Upper lobe of left lung (tissue), 6 donors: ENCODE results near the gene ADAM30. TPM values are rescaled to one million over a fixed set of nuclear protein-coding genes. Genes with fewer than 3 reads are reported as not detected.

Source experiments
- ATAC-seq, 2 donors: fragments of 200-7000 bp; cut with Tn5 transposase; one replicate each; pipeline ENCODE4 v1.9.1; 2022; ENCODE audit warnings: mild to moderate bottlenecking in 2 of 2, moderate library complexity in 2 of 2; ENCODE audit not compliant: low FRiP score in 2 of 2
- DNase-seq, 2 donors: peaks; one replicate each; pipeline ENCODE4 v3.0.0-alpha.2; 2019 to 2020
- H3K27ac ChIP-seq, 4 donors: fragments of 200-600 bp; sonication (generic); one replicate each; pipeline ENCODE4 v1.5.1; 2016 to 2019
- H3K27me3 ChIP-seq, 4 donors: fragments of 200-600 bp; sonication (generic); one replicate each; pipeline ENCODE4 v1.5.1; 2017 to 2019
- H3K36me3 ChIP-seq, 4 donors: fragments of 200-600 bp; sonication (generic); one replicate each; pipeline ENCODE4 v1.5.1; 2016 to 2019
- H3K4me1 ChIP-seq, 4 donors: fragments of 200-600 bp; sonication (generic); one replicate each; pipeline ENCODE4 v1.5.1; 2018 to 2019
- H3K4me3 ChIP-seq, 4 donors: fragments of 200-600 bp; sonication (generic); one replicate each; pipeline ENCODE4 v1.5.1; 2017 to 2019; ENCODE audit warnings: mild to moderate bottlenecking in 2 of 4, moderate library complexity in 1 of 4
- H3K9me3 ChIP-seq, 4 donors: fragments of 200-600 bp; sonication (generic); one replicate each; pipeline ENCODE4 v1.5.1; 2018 to 2019
- CTCF ChIP-seq, 6 experiments: fragments of 450-650 bp in 4 of 6; fragments of 200-600 bp in 2 of 6; sonication (generic) in 2 of 6; IDR thresholded peaks; one replicate each; pipeline ENCODE4 v1.5.1; 2016 to 2019; ENCODE audit warnings: antibody characterized with exemption in 6 of 6
- EP300 ChIP-seq, 4 donors: sonication (generic); formaldehyde crosslinking; IDR thresholded peaks; one replicate each; pipeline ENCODE4 v1.5.1; 2017; ENCODE audit warnings: antibody characterized with exemption in 4 of 4, control low read depth in 2 of 4
- POLR2A ChIP-seq, 4 donors: fragments of 450-650 bp; IDR thresholded peaks; one replicate each; pipeline ENCODE4 v1.5.1; 2016 to 2017; ENCODE audit warnings: antibody characterized with exemption in 4 of 4, mild to moderate bottlenecking in 2 of 4
- POLR2AphosphoS5 ChIP-seq, 2 donors: sonication (generic); formaldehyde crosslinking; IDR thresholded peaks; one replicate each; pipeline ENCODE4 v1.5.1; 2017; ENCODE audit warnings: antibody characterized with exemption in 2 of 2
- WGBS, 2 donors: methylation state at CpG; one replicate each; pipeline ENCODE4 v1.1.5; 2017 to 2018; 5-methylcytosine and 5-hydroxymethylcytosine counted together
- total RNA-seq, 6 donors: library from RNA; depleted of rRNA in 4 of 6; stranded (reverse); fragments of >200 nt in 4 of 6; gene quantifications; one replicate each; pipeline versions ENCODE4 v1.1.0 to v1.2.1, GENCODE V29; 2016 to 2021
- donor health status: DM: no; HTN: no; CAD: no; lungs with moderate emphysema.
- donor health status: DM: no; HTN: yes; CAD: no; lungs with severe emphysema.

ADAM30 gene
- total RNA-seq, result not detected

- H3K4me1 ChIP-seq, result no peaks in the 10 kb centered on the region
- no peaks in the 10 kb centered on the region for H3K27me3 ChIP-seq
- ATAC-seq (no peak), DNase-seq (peak in 1 of 2 donors; percentile 61)
- H3K36me3 ChIP-seq, result no peaks in the 10 kb centered on the region
- H3K27ac ChIP-seq, result no peak within 1 kb of the TSS
- TF ChIP-seq POLR2AphosphoS5 (IDR thresholded peaks at IDR 0.05), result no peak
- no peak for TF ChIP-seq CTCF (IDR thresholded peaks at IDR 0.05)
- TF ChIP-seq POLR2A (IDR thresholded peaks at IDR 0.05), result no peak
- TF ChIP-seq EP300 (IDR thresholded peaks at IDR 0.05), result no peak
- WGBS, 2 donors, result 55 to 61% methylated on average over 20 to 24 of the region's 24 CpGs
- H3K9me3 ChIP-seq, result no peaks in the 10 kb centered on the region
- H3K4me3 ChIP-seq, result no peak within 1 kb of the TSS
These were observed at the start of gene ADAM30 for GRCh38 chr1:119896303-119896702. TSS of gene ADAM30 (minus strand) at chr1:119896515. CDS start at chr1:119896336, 179 bp downstream.

GRCh38 chr1:119943216-119943615, 46.9 kb upstream of the ADAM30 start:
- Histone ChIP-seq H3K9me3 (no peaks in the 10 kb centered on the region), H3K27me3 (no peaks in the 10 kb centered on the region), H3K36me3 (peaks cover 12 to 40% (median 17%) of the 10 kb centered on the region in 4 donors), H3K4me3 (no peak overlapping the region), H3K27ac (no peak overlapping the region), H3K4me1 (no peaks in the 10 kb centered on the region)
- no peak for DNase-seq
- ATAC-seq, result no peak
- WGBS, 2 donors, result 75 to 88% methylated on average over 2 of the region's 2 CpGs
- no peak for TF ChIP-seq CTCF (IDR thresholded peaks at IDR 0.05)
- TF ChIP-seq POLR2AphosphoS5 (IDR thresholded peaks at IDR 0.05), result no peak
- no peak for TF ChIP-seq POLR2A (IDR thresholded peaks at IDR 0.05)
- no peak for TF ChIP-seq EP300 (IDR thresholded peaks at IDR 0.05)

GRCh38 chr1:119941392-119941791, 45.1 kb upstream of the ADAM30 start:
- DNase-seq (no peak), ATAC-seq (no peak)
- Histone ChIP-seq H3K27me3 (no peaks in the 10 kb centered on the region), H3K4me3 (no peak overlapping the region), H3K36me3 (peaks cover 22 to 52% (median 27%) of the 10 kb centered on the region in 4 donors), H3K9me3 (no peaks in the 10 kb centered on the region), H3K27ac (no peak overlapping the region), H3K4me1 (no peaks in the 10 kb centered on the region)
- no peak for TF ChIP-seq POLR2A (IDR thresholded peaks at IDR 0.05)
- no peak for TF ChIP-seq CTCF (IDR thresholded peaks at IDR 0.05)
- no peak for TF ChIP-seq POLR2AphosphoS5 (IDR thresholded peaks at IDR 0.05)
- no peak for TF ChIP-seq EP300 (IDR thresholded peaks at IDR 0.05)
- WGBS, 2 donors, result 88 to 91% methylated on average over 4 of the region's 4 CpGs

DNA sequence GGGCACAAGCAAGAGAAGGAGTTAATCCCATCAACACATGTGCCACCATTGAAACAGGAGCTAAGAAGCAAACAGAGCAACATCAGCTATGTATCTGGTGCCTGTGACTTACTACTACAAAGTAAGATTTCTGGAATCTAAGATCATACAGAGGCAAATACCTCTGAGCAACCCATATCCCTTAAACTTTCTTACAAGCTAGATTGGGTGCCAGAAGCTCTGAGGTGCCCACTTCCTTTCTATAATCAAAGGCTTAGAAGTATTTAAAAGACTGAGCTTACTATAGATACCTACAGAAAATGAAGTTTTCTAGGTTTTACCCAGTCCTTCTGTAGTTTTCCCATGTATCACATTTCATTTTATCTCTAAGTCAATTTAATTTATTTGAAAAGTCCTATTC, 44.4 kb upstream of the ADAM30 start:
- Histone ChIP-seq H3K27ac (no peak overlapping the region), H3K9me3 (no peaks in the 10 kb centered on the region), H3K36me3 (peaks cover 27 to 59% (median 34%) of the 10 kb centered on the region in 4 donors), H3K4me3 (no peak overlapping the region), H3K4me1 (no peaks in the 10 kb centered on the region), H3K27me3 (no peaks in the 10 kb centered on the region)
- ATAC-seq, result no peak
- no peak for DNase-seq
- TF ChIP-seq POLR2AphosphoS5 (IDR thresholded peaks at IDR 0.05) (no peak), POLR2A (IDR thresholded peaks at IDR 0.05) (no peak), EP300 (IDR thresholded peaks at IDR 0.05) (no peak), CTCF (IDR thresholded peaks at IDR 0.05) (no peak)

GRCh38 chr1:119937198-119937597, 40.9 kb upstream of the ADAM30 start:
- peak in 1 of 2 donors; percentile 66 for ATAC-seq
- H3K4me1 ChIP-seq, result no peaks in the 10 kb centered on the region
- no peak overlapping the region for H3K27ac ChIP-seq
- H3K4me3 ChIP-seq, result no peak overlapping the region
- TF ChIP-seq CTCF (IDR thresholded peaks at IDR 0.05) (no peak), POLR2A (IDR thresholded peaks at IDR 0.05) (no peak), EP300 (IDR thresholded peaks at IDR 0.05) (no peak), POLR2AphosphoS5 (IDR thresholded peaks at IDR 0.05) (no peak)
- no peaks in the 10 kb centered on the region for H3K27me3 ChIP-seq
- no peak for DNase-seq
- 90 to 92% methylated on average over 5 of the region's 5 CpGs for WGBS, 2 donors
- H3K9me3 ChIP-seq, result peaks cover 0 to 3% (median 0%) of the 10 kb centered on the region in 4 donors
- peaks cover 35 to 91% (median 57%) of the 10 kb centered on the region in 4 donors for H3K36me3 ChIP-seq
